K562 (cell line): ENCODE results near the gene AKT1S1. TPM values are rescaled to one million over a fixed set of nuclear protein-coding genes. Genes with fewer than 3 reads are reported as not detected.
A peak's percentile ranks its signal among the peaks of the same experiment; 100 is the strongest.

Source experiments
- BDP1 ChIP-seq: IDR thresholded peaks from 3 replicates; pipeline ENCODE4 v1.6.1; 2011; ENCODE audit not compliant: insufficient read length, insufficient read depth
- HCFC1 ChIP-seq: IDR thresholded peaks from 2 replicates; pipeline ENCODE4 v1.6.1; 2012; ENCODE audit warnings: low read depth, low read length, improper control_type of control experiment
- ILK ChIP-seq: fragments of 450-650 bp; IDR thresholded peaks from 2 replicates; pipeline ENCODE4 v1.6.1; 2016; ENCODE audit warnings: missing genetic modification characterization, low read depth, mild to moderate bottlenecking, missing compliant biosample characterization, moderate library complexity, borderline replicate concordance
- NFIC ChIP-seq: fragments of 450-650 bp; IDR thresholded peaks from 2 replicates; pipeline ENCODE4 v1.6.1; 2017; ENCODE audit warnings: mild to moderate bottlenecking, inconsistent platforms
- RREB1 ChIP-seq: fragments of 250-450 bp; sonication (Bioruptor Pico); IDR thresholded peaks from 2 replicates; pipeline ENCODE4 v1.4.0; 2020
- SIN3B ChIP-seq: fragments of 450-650 bp; IDR thresholded peaks from 2 replicates; pipeline ENCODE4 v1.6.1; 2017; ENCODE audit warnings: low read depth, mild to moderate bottlenecking, moderate library complexity
- STAT5A ChIP-seq: IDR thresholded peaks from 2 replicates; pipeline ENCODE4 v1.6.1; 2012; ENCODE audit warnings: low read length, inconsistent platforms, borderline replicate concordance
- STAT5B ChIP-seq: fragments of 250-450 bp; sonication (Bioruptor Pico); IDR thresholded peaks from 2 replicates; pipeline ENCODE4 v1.8.0; 2021; ENCODE audit warnings: mild to moderate bottlenecking, inconsistent platforms
- TFAP4 ChIP-seq: sonication (generic); formaldehyde crosslinking; IDR thresholded peaks from 2 replicates; pipeline ENCODE4 v1.8.0; 2022; ENCODE audit warnings: missing genetic modification reagents, mild to moderate bottlenecking, moderate library complexity, borderline replicate concordance
- ZBTB43 ChIP-seq: sonication (generic); formaldehyde crosslinking; IDR thresholded peaks from 2 replicates; pipeline ENCODE4 v1.8.0; 2023; ENCODE audit warnings: mild to moderate bottlenecking, missing genetic modification reagents
- ZNF184 ChIP-seq: sonication (generic); formaldehyde crosslinking; IDR thresholded peaks from 2 replicates; pipeline ENCODE4 v1.5.0; 2020; ENCODE audit warnings: missing genetic modification reagents
- polyA plus RNA-seq, 8 experiments: library from polyadenylated mRNA; depleted of rRNA in 4 of 8; stranded (reverse) in 5 of 8; unstranded in 3 of 8; fragments of >200 nt; fragmentation: Nextera tagmentation in 2 of 8; fragmentation: Illumina TruSeq in 1 of 8; extraction: Ambion mirVana in 2 of 8; extraction: Trizol in 1 of 8; gene quantifications; 2 replicates each; pipeline versions ENCODE4 v1.2.1 to v1.2.3, GENCODE V29; 2011 to 2014; ENCODE audit warnings: inconsistent platforms in 1 of 8, missing spikeins in 1 of 8
- total RNA-seq, 7 experiments: library from RNA; depleted of rRNA in 6 of 7; stranded (reverse); fragments of >200 nt in 6 of 7; fragmentation: Illumina TruSeq in 2 of 7; extraction: Trizol in 2 of 7; gene quantifications; 2 replicates each; pipeline versions ENCODE4 v1.2.1 to v1.2.3, GENCODE V29; 2011 to 2021; ENCODE audit warnings: low replicate concordance in 1 of 7
- TF ChIP-seq, protein P1 (sequence below): fragments of 450-650 bp; IDR thresholded peaks from 2 replicates; pipeline ENCODE4 v1.6.1; 2017; ENCODE audit warnings: antibody characterized with exemption
- TF ChIP-seq, protein P2 (sequence below): sonication (generic); formaldehyde crosslinking; IDR thresholded peaks from 2 replicates; pipeline ENCODE4 v1.8.1; 2023; ENCODE audit warnings: mild to moderate bottlenecking, missing genetic modification reagents

AKT1S1 gene
- total and polyA plus RNA-seq, 9 of the 15 experiments (the other 6 are each of a cell fraction or from before 2014, with no cell fraction given), result 1.2 to 50.3 (median 17.1) TPM

DNA sequence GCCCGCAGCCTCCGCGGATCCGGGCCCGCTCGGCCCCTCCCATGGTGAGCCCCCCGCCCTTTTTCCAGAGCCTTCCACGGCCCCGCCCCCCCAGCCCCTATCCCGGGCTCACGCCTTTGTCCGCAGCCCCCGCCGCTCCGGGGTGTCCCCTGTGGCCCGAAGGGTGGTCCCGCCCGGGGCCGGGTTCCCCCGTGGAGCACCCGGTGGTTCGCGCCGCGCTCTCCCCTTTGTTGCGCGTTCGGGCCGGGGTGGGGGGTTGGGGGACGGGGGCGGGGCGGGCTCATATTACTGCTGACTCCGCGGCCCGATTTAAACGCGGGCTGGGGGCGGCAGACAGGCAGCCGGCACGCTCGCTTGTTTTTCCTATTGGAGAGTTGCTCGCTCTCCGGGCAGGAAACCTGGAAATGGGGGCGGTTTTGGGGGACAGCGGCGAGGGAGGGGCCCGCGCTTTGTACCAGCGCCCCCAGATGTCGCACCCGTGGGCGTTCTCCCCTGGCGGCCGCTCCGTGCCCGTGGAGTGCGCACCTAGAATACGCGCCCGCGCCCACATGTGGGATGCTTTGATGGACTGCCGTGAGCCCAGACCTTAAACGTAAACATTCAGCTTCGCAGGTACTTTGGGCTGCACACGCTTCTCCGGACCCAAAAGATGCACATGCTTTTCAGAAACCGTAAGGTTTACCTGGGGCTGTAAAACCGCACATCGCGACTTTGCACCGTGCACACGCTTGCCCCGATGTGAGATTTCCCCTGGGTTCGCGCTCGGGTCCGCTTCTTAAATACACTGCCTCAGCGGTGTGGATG lies 25.5 kb downstream of the AKT1S1 start (continued):
- 0 out of 2 replicates have a peak, but pooled peaks have one; percentile 41 for TF ChIP-seq RREB1
- TF ChIP-seq, protein P1, sequence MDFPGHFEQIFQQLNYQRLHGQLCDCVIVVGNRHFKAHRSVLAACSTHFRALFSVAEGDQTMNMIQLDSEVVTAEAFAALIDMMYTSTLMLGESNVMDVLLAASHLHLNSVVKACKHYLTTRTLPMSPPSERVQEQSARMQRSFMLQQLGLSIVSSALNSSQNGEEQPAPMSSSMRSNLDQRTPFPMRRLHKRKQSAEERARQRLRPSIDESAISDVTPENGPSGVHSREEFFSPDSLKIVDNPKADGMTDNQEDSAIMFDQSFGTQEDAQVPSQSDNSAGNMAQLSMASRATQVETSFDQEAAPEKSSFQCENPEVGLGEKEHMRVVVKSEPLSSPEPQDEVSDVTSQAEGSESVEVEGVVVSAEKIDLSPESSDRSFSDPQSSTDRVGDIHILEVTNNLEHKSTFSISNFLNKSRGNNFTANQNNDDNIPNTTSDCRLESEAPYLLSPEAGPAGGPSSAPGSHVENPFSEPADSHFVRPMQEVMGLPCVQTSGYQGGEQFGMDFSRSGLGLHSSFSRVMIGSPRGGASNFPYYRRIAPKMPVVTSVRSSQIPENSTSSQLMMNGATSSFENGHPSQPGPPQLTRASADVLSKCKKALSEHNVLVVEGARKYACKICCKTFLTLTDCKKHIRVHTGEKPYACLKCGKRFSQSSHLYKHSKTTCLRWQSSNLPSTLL, result no peak
- TF ChIP-seq STAT5B (CRISPR knock-in tag), result no peak
- no peak for TF ChIP-seq BDP1
- TF ChIP-seq HCFC1, result no peak
- peak; percentile 18; the same call in 1 of the 2 replicates for TF ChIP-seq TFAP4 (CRISPR knock-in tag)
- TF ChIP-seq, protein P2, sequence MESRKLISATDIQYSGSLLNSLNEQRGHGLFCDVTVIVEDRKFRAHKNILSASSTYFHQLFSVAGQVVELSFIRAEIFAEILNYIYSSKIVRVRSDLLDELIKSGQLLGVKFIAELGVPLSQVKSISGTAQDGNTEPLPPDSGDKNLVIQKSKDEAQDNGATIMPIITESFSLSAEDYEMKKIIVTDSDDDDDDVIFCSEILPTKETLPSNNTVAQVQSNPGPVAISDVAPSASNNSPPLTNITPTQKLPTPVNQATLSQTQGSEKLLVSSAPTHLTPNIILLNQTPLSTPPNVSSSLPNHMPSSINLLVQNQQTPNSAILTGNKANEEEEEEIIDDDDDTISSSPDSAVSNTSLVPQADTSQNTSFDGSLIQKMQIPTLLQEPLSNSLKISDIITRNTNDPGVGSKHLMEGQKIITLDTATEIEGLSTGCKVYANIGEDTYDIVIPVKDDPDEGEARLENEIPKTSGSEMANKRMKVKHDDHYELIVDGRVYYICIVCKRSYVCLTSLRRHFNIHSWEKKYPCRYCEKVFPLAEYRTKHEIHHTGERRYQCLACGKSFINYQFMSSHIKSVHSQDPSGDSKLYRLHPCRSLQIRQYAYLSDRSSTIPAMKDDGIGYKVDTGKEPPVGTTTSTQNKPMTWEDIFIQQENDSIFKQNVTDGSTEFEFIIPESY (CRISPR knock-in tag), result 0 out of 2 replicates have a peak, but pooled peaks have one; percentile 12
- no peak for TF ChIP-seq ZBTB43 (CRISPR knock-in tag)
- TF ChIP-seq SIN3B, result no peak
- no peak for TF ChIP-seq ZNF184 (CRISPR knock-in tag)
- no peak for TF ChIP-seq ILK
- no peak for TF ChIP-seq NFIC
- TF ChIP-seq STAT5A, result no peak
